Sigmoid colon (tissue), 7 donors: ENCODE results near the gene ABCA12. TPM values are rescaled to one million over a fixed set of nuclear protein-coding genes. Genes with fewer than 3 reads are reported as not detected.

Experiments used
- DNase-seq: peaks from one replicate; pipeline ENCODE4 v3.0.0-alpha.2; 2019
- H3K27ac ChIP-seq, 4 donors: fragments of 200-600 bp; sonication (generic); one replicate each; pipeline ENCODE4 v1.5.1; 2016 to 2019; ENCODE audit warnings: mild to moderate bottlenecking in 1 of 4
- H3K27me3 ChIP-seq, 3 donors: fragments of 200-600 bp; sonication (generic); one replicate each; pipeline ENCODE4 v1.5.1; 2019; ENCODE audit warnings: mild to moderate bottlenecking in 1 of 3
- H3K36me3 ChIP-seq, 4 donors: fragments of 200-600 bp; sonication (generic); one replicate each; pipeline ENCODE4 v1.5.1; 2016 to 2019
- H3K4me1 ChIP-seq, 4 donors: fragments of 200-600 bp; sonication (generic); one replicate each; pipeline ENCODE4 v1.5.1; 2017 to 2019
- H3K4me3 ChIP-seq, 4 donors: fragments of 200-600 bp; sonication (generic); one replicate each; pipeline ENCODE4 v1.5.1; 2017 to 2019; ENCODE audit warnings: mild to moderate bottlenecking in 2 of 4, moderate library complexity in 1 of 4
- H3K9me3 ChIP-seq, 4 donors: fragments of 200-600 bp in 3 of 4; sonication (generic) in 3 of 4; one replicate each; pipeline versions ENCODE4 v1.5.1 to v1.6.1; 2013 to 2019
- EP300 ChIP-seq, 4 donors: sonication (generic); formaldehyde crosslinking; IDR thresholded peaks; one replicate each; pipeline ENCODE4 v1.6.1; 2017; ENCODE audit warnings: antibody characterized with exemption in 4 of 4
- POLR2A ChIP-seq, 2 donors: fragments of 450-650 bp; IDR thresholded peaks; one replicate each; pipeline ENCODE4 v1.6.1; 2016; ENCODE audit warnings: antibody characterized with exemption in 2 of 2, mild to moderate bottlenecking in 2 of 2, moderate library complexity in 2 of 2
- POLR2AphosphoS5 ChIP-seq, 4 donors: sonication (generic); formaldehyde crosslinking; IDR thresholded peaks; one replicate each; pipeline ENCODE4 v1.6.1; 2017; ENCODE audit warnings: antibody characterized with exemption in 4 of 4
- WGBS, 2 donors: extraction: QIAGEN DNeasy Blood & Tissue Kit; methylation state at CpG; one replicate each; pipeline ENCODE4 v1.1.7; 2013; 5-methylcytosine and 5-hydroxymethylcytosine counted together
- intact Hi-C: fragments of 100-400 bp; cut with DNase I; formaldehyde crosslinking; loops from one replicate; pipeline ENCODE4 v1.15.1; 2023
- polyA plus RNA-seq, 3 donors: library from polyadenylated mRNA; stranded (reverse); fragments of 200-250 nt; gene quantifications; one replicate each; pipeline ENCODE4 v1.2.3, GENCODE V29; 2013
- total RNA-seq, 4 donors: library from RNA; depleted of rRNA; stranded (reverse); fragments of >200 nt; gene quantifications; one replicate each; pipeline ENCODE4 v1.1.0, GENCODE V29; 2016
- TF ChIP-seq, protein P1 (sequence below), 4 experiments: fragments of 450-650 bp in 3 of 4; fragments of 200-600 bp in 1 of 4; IDR thresholded peaks; one replicate each; pipeline ENCODE4 v1.5.1; 2016 to 2019; ENCODE audit warnings: antibody characterized with exemption in 4 of 4, mild to moderate bottlenecking in 3 of 4, moderate library complexity in 2 of 4
- donor health status: healthy with polysubstance abuse.
- donor health status: Bipolar disorder and iron deficiency.
- donor health status: healthy.

Gene ABCA12
- total and polyA plus RNA-seq, 7 donors: under 0.01 to 0.66 (median 0.28) TPM; not detected in 2

DNA sequence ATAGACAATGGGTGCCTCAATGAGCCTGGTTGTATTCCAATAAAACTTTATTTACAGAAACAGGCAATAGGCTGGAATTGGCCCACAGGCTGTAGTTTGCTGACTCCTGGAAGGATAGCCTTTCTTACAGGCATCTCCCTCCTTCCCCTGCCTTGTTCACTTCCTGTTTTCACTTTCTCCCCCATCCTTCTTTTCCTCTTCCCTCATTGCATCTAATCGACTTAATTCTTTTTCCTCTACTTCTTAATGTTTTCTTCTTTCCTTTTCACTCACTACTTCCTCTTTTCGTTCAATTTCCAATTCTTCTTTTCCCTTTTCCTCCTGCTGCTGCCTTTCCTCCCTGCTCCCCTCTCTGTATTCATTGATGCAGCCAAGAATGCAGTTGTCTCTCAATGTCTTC lies 70.0 kb downstream of the ABCA12 start:
- TF ChIP-seq, protein P1, sequence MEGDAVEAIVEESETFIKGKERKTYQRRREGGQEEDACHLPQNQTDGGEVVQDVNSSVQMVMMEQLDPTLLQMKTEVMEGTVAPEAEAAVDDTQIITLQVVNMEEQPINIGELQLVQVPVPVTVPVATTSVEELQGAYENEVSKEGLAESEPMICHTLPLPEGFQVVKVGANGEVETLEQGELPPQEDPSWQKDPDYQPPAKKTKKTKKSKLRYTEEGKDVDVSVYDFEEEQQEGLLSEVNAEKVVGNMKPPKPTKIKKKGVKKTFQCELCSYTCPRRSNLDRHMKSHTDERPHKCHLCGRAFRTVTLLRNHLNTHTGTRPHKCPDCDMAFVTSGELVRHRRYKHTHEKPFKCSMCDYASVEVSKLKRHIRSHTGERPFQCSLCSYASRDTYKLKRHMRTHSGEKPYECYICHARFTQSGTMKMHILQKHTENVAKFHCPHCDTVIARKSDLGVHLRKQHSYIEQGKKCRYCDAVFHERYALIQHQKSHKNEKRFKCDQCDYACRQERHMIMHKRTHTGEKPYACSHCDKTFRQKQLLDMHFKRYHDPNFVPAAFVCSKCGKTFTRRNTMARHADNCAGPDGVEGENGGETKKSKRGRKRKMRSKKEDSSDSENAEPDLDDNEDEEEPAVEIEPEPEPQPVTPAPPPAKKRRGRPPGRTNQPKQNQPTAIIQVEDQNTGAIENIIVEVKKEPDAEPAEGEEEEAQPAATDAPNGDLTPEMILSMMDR (IDR thresholded peaks at IDR 0.05): no peak
- TF ChIP-seq POLR2A (IDR thresholded peaks at IDR 0.05): no peak
- no peak for TF ChIP-seq EP300 (IDR thresholded peaks at IDR 0.05)
- TF ChIP-seq POLR2AphosphoS5 (IDR thresholded peaks at IDR 0.05): no peak

DNA sequence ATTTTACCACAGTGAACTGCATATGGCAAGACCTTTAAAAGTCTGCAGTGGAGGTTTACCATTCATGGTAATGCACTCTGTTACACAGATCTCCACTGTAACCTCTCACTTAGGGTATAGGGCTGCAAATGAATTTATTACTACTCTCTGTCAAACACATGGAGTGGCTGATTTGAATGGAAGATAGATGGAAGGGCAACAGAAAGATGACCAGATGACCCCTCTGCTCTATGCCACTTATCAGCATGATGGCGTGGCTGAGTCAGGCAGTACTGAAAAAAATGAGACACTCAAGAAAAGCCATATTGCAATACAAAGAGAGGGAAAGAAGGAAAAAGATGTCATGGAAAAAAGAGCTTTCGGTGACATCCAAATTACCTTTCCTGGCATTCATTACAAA lies 72.3 kb downstream of the ABCA12 start:
- H3K4me3 ChIP-seq: no peak overlapping the region
- intact Hi-C loops: no loop called here
- no peak overlapping the region for H3K27ac ChIP-seq
- WGBS, 2 donors: 83 to 84% methylated on average over 2 of the region's 2 CpGs
- no peaks in the 10 kb centered on the region for H3K9me3 ChIP-seq
- no peaks in the 10 kb centered on the region for H3K36me3 ChIP-seq
- H3K27me3 ChIP-seq: no peaks in the 10 kb centered on the region
- no peak for TF ChIP-seq EP300 (IDR thresholded peaks at IDR 0.05)
- TF ChIP-seq POLR2AphosphoS5 (IDR thresholded peaks at IDR 0.05): no peak
- TF ChIP-seq POLR2A (IDR thresholded peaks at IDR 0.05): no peak
- TF ChIP-seq, protein P1 (IDR thresholded peaks at IDR 0.05): no peak
- DNase-seq: no peak
- no peaks in the 10 kb centered on the region for H3K4me1 ChIP-seq

More for the DNA sequence above, 70.0 kb downstream of the ABCA12 start:
- no peaks in the 10 kb centered on the region for H3K9me3 ChIP-seq
- intact Hi-C loops: no loop called here
- no peak overlapping the region for H3K27ac ChIP-seq
- 52 to 70% methylated on average over 2 of the region's 2 CpGs for WGBS, 2 donors
- H3K36me3 ChIP-seq: no peaks in the 10 kb centered on the region
- no peak overlapping the region for H3K4me3 ChIP-seq
- DNase-seq: no peak
- no peaks in the 10 kb centered on the region for H3K27me3 ChIP-seq
- H3K4me1 ChIP-seq: no peaks in the 10 kb centered on the region

DNA sequence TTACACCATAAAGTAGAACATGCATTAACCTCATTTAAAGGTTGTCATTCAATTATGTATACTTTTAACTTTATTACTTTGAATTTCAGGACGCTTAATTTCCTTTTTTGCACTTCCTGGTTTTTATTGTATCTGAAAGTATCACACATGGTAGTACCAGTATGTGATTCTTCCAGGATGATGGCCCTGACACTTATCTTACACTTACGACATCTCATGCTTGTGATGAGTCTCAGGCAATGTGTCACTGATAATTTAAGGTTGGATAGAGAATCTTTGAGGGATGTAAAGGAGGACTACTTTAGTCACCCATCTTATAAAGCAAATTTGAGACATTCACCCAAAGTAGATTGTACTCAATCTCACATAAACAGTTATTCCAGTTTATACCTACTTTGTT lies 74.9 kb downstream of the ABCA12 start:
- 35 to 56% methylated on average over 2 of the region's 2 CpGs for WGBS, 2 donors
- Histone ChIP-seq H3K27me3 (no peaks in the 10 kb centered on the region), H3K4me1 (no peaks in the 10 kb centered on the region), H3K36me3 (no peaks in the 10 kb centered on the region), H3K4me3 (no peak overlapping the region), H3K27ac (no peak overlapping the region), H3K9me3 (no peaks in the 10 kb centered on the region)
- no peak for DNase-seq
- intact Hi-C loops: no loop called here
- no peak for TF ChIP-seq POLR2AphosphoS5 (IDR thresholded peaks at IDR 0.05)
- no peak for TF ChIP-seq POLR2A (IDR thresholded peaks at IDR 0.05)
- TF ChIP-seq, protein P1 (IDR thresholded peaks at IDR 0.05): no peak

DNA sequence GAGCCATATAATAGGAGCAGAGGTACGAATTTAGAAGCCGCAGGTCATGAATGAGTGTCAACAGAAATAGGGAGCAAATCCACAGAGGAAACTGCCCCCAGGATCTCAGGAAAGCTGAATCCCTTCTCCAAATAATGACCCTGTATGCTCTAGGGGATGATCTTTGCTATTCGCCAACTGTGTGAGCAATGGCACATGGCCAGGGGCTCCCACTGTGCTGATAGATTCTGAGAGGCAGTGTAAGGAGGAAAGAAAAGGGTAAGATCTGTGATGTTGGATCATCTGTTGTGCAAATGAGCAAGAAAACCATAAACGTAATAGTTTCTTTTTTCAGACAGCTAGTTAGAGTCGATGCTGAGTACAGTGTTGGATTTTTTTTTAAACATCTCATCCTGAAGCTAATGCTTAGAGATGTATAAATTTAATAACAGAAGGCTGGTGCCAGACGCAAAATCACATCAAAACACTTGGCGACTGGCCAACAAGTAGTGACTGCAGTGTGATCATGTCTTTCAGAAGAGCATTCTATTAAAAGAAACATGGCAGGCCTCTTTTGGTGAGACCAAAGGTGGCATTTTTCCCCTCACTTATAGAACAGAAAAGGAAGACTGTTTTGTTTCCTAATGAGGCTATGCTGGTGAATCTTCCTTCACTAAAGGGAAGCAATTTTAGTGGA lies 77.4 kb downstream of the ABCA12 start:
- TF ChIP-seq, protein P1 (IDR thresholded peaks at IDR 0.05): no peak
- no peak for TF ChIP-seq POLR2A (IDR thresholded peaks at IDR 0.05)
- no peak for TF ChIP-seq POLR2AphosphoS5 (IDR thresholded peaks at IDR 0.05)
- TF ChIP-seq EP300 (IDR thresholded peaks at IDR 0.05): no peak
- Histone ChIP-seq H3K27me3 (no peaks in the 10 kb centered on the region), H3K9me3 (no peaks in the 10 kb centered on the region), H3K36me3 (no peaks in the 10 kb centered on the region), H3K27ac (no peak overlapping the region), H3K4me3 (no peak overlapping the region), H3K4me1 (no peaks in the 10 kb centered on the region)
- 71 to 75% methylated on average over 7 of the region's 7 CpGs for WGBS, 2 donors
- intact Hi-C loops: no loop called here
- DNase-seq: no peak

DNA sequence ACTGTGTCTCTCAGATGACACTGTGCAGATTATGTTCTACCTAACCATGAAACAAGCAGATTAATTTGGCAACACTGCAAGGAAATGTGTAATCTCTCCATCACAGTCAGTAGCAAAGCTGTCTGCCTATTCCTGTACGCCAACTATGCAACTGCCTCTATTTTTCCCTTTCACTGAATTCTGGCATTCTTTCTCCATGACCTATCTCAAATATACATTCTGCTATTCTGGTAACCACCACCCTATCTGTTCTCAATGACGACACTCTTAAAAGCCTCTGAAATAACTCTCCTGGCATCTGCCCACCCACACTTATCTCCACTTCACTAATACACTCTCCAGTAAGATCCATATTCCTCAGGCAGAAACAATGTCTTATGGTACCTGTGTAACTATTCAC lies 78.7 kb downstream of the ABCA12 start:
- Histone ChIP-seq H3K36me3 (no peaks in the 10 kb centered on the region), H3K9me3 (no peaks in the 10 kb centered on the region), H3K27me3 (no peaks in the 10 kb centered on the region), H3K4me3 (no peak overlapping the region), H3K27ac (no peak overlapping the region), H3K4me1 (no peaks in the 10 kb centered on the region)
- TF ChIP-seq POLR2AphosphoS5 (IDR thresholded peaks at IDR 0.05): no peak
- TF ChIP-seq, protein P1 (IDR thresholded peaks at IDR 0.05): no peak
- TF ChIP-seq EP300 (IDR thresholded peaks at IDR 0.05): no peak
- TF ChIP-seq POLR2A (IDR thresholded peaks at IDR 0.05): no peak
- WGBS, 2 donors: 42 to 43% methylated on average over 2 of the region's 2 CpGs
- intact Hi-C loops: no loop called here
- DNase-seq: no peak
